DND-41 (cell line): ENCODE measurements around the gene RASGRP1.

Experiments used
- EZH2 ChIP-seq: IDR thresholded peaks from 3 replicates; pipeline ENCODE4 v1.6.1; 2012; ENCODE audit warnings: borderline replicate concordance, low read depth, mild to moderate bottlenecking, moderate library complexity, low read length, inconsistent platforms; ENCODE audit not compliant: severe bottlenecking
- TF ChIP-seq, protein P1 (sequence below): IDR thresholded peaks from 2 replicates; pipeline ENCODE4 v1.5.1; 2012; ENCODE audit warnings: borderline replicate concordance, low read length, moderate library complexity, mild to moderate bottlenecking; ENCODE audit not compliant: poor library complexity, severe bottlenecking; ENCODE audit errors: extremely low read depth

DNA sequence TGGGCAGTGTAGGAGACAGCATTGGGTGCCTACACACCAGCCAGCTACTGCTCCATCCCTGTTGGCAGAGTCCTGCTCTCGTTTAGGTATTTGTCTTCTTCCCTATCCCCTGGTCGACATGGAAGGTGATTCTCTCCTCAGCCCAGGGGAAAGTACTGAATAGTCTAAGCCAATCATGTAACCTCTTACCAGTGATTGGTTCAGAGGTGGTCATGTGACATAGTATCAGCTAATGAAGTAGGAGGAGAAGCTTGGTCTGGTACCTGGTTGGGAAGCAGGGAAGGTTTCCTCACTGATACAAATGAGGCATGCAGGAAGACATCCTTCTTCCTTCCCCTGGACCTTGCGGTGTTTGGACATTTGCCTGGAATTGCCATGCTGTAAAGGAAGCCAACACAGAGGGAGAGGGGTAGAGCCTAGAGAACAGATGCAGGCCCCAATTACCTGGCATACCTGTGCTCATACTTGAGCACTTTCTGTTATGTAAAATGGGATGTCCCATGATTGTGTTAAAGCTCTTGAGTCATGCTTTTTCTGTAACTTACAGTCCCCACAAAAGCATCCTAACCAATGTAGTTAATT, 32.7 kb upstream of the RASGRP1 start:
- TF ChIP-seq, protein P1, sequence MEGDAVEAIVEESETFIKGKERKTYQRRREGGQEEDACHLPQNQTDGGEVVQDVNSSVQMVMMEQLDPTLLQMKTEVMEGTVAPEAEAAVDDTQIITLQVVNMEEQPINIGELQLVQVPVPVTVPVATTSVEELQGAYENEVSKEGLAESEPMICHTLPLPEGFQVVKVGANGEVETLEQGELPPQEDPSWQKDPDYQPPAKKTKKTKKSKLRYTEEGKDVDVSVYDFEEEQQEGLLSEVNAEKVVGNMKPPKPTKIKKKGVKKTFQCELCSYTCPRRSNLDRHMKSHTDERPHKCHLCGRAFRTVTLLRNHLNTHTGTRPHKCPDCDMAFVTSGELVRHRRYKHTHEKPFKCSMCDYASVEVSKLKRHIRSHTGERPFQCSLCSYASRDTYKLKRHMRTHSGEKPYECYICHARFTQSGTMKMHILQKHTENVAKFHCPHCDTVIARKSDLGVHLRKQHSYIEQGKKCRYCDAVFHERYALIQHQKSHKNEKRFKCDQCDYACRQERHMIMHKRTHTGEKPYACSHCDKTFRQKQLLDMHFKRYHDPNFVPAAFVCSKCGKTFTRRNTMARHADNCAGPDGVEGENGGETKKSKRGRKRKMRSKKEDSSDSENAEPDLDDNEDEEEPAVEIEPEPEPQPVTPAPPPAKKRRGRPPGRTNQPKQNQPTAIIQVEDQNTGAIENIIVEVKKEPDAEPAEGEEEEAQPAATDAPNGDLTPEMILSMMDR, result no peak
- no peak for TF ChIP-seq EZH2
